HG03159 (cell line): ENCODE measurements around the gene PCDHGC4.

ENCODE experiments used
- ATAC-seq: cut with Tn5 transposase; IDR thresholded peaks from one replicate; pipeline ENCODE4 v1.9.1; 2021; ENCODE audit warnings: mild to moderate bottlenecking, moderate library complexity; ENCODE audit not compliant: unreplicated experiment

PCDHGC4 gene

DNA sequence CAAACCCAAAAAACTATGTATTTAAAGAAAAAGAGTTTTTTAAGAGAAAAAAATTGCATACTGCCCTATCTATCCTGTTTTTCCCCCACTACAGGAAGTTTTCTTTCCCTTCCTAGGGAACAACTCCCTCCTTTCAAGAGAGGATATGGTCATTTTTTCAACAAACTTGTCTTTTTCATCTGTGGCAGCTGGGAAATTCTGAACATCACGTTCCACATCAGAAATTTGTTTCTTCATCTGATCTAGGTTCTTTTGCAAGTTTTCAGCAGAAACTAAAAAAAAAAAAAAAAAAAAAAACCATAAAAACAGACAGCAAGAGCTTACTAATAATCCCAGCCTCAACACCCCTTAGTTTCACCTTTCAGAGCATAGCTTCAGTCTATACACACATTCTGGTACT, 42.6 kb downstream of the PCDHGC4 start:
- ATAC-seq: no peak

DNA sequence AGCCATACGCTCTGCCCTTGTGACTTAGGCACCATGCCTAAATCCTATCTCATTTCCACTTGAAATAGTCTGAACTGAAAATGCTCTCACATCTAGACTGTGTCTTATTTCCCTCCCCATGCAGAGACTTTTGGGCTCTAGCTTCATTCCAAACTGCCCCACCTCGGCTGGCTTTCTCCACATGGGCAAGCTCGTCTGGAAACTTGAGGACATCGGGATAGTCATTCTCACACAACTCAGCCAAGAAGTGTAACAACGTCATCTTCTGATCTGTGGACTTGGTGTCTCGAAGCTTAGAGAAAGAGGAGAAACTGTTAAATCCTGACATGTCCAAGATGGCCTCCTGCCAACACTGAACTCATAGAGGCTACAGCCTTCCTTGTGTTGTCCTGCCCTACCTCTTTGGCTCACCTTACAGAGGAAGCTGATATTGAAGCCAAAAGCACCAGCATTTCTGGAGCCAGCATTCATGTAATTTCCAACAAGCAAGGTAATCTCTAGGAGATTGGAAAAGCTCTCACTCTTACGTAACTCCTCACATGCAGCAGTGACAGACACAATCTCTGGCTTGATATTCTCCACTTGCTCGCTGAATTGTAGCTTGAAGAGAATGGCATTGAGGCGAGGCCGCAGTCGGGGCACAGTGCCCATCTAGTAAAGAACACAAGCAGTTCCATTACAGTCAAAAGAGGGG, 43.6 kb downstream of the PCDHGC4 start:
- no peak for ATAC-seq

- peak; percentile 41 for ATAC-seq
Observed at GRCh38 chr5:141529002-141529401, 44.2 kb downstream of the PCDHGC4 start.

- ATAC-seq: peak; percentile 47
Observed at GRCh38 chr5:141529873-141530272, 45.0 kb downstream of the PCDHGC4 start.

GRCh38 chr5:141532726-141533125, 47.9 kb downstream of the PCDHGC4 start:
- no peak for ATAC-seq

DNA sequence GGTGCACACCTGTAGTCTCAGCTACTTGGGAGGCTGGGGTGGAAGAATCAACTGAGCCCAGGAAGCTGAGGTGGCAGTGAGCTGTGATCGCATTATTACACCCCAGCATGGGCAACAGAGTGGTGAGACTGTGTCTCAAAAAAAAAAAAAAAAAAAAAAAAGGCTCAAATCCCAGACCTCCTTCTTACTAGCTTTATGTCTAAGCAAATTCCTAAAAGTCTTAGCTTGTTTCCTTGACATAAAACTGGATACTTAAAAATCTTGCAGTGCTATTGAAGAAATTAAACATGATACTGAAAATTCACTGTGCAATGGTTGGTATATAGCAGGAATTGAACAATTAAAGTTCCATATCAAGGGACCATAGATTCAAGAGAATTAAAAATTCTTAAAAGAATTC, 49.1 kb downstream of the PCDHGC4 start:
- ATAC-seq: no peak

- ATAC-seq: no peak
Observed at GRCh38 chr5:141534492-141535213, 49.8 kb downstream of the PCDHGC4 start.
